HG02852 (cell line): Measurements from ENCODE around the gene CYP2F1.
"Not testable (repeated sequence)": the region's sequence is repeated elsewhere in the genome, so short reads cannot be mapped to it uniquely, and the experiment has no call there.

Experiments used
- ATAC-seq: cut with Tn5 transposase; IDR thresholded peaks from one replicate; pipeline ENCODE4 v1.9.1; 2021; ENCODE audit warnings: mild to moderate bottlenecking, moderate library complexity; ENCODE audit not compliant: unreplicated experiment

The CYP2F1 gene, protein sequence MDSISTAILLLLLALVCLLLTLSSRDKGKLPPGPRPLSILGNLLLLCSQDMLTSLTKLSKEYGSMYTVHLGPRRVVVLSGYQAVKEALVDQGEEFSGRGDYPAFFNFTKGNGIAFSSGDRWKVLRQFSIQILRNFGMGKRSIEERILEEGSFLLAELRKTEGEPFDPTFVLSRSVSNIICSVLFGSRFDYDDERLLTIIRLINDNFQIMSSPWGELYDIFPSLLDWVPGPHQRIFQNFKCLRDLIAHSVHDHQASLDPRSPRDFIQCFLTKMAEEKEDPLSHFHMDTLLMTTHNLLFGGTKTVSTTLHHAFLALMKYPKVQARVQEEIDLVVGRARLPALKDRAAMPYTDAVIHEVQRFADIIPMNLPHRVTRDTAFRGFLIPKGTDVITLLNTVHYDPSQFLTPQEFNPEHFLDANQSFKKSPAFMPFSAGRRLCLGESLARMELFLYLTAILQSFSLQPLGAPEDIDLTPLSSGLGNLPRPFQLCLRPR

DNA sequence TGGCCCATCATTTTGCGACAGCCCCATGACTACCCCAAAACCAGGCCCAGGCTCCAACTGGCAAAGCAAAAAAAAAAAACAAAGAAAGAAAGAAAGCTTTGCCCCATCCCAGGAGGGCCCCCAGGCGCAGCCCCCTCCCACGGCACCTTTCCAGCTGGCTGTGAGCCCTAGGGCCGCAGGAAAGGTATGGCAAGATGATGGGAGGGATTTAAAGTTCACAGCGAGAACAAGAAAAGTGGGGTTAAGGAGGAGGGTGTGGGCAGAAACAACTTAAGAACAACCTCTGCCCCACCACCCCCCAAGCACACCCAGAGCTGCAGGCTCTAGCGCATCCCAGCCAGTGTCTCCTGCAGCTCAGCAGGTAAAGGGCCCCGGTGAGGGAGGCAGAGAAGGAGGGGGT, at the start of gene CYP2F1:
CYP2F1 (plus strand) TSS at position 301 of the 400 bp plus-strand sequence. CDS start 1,757 bp downstream, outside the sequence.
- no peak for ATAC-seq

DNA sequence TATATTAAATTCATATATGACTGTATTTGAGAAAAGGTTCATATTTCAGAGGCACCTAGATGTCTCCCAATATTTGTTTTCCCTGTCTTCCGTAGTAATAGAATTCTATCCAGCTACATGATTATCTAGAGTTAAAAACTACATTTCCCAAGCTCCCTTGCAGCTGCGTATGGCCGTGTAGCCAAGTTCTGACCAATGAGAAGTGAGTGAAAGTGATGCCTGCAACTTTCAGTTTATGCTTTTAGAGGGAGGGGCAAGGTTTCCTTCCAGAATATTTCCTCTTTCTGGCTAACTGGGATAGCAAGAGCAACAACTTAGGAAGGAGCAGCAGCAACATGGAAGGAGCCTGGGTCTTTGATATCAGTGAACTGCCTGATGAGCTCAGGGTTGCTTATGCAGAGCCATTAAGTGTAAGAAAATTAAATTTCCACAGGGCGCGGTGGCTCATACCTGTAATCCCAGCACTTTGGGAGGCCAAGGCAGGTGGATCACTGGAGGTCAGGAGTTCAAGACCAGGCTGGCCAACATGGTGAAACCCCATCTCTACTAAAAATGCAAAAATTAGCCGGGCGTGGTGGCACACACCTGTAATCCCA, 49.2 kb upstream of the CYP2F1 start:
- ATAC-seq, result no peak

DNA sequence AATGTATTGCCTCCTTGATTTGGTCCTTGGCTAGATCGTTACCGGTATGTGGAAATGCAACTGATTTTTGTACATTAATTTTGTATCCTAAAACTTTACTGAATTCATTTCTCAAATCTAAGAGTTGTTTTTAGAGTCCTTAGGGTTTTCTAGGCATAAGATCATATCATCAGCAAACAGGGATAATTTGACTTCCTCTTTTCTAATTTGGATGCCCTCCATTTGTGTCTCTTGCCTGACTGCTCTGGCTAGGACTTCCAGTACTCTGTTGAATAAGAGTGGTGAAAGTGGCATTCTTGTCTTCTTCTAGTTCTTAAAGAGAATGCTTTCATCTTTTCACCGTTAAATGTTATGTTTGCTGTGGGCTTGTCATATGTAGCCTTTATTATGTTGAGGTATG, 37.9 kb upstream of the CYP2F1 start:
- no peak for ATAC-seq

DNA sequence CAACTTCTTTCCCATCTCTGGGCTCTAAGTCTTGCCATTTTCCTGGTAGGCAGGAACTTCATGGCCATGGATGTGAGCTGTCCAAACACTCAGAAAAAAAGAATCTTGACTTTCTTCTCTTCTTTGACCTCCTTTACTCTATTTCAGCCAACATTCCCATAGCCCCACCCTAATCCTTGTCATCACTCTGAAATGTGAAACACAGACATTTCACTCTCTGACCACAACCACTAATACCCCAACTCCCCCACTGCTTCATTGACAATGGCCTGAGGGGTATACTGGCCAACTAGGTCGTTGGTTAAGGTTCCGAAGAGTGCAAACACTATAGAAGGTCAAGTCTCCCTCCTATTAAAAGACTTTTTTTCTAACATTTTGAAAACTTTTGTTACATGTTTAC, 30.7 kb upstream of the CYP2F1 start:
- no peak for ATAC-seq

DNA sequence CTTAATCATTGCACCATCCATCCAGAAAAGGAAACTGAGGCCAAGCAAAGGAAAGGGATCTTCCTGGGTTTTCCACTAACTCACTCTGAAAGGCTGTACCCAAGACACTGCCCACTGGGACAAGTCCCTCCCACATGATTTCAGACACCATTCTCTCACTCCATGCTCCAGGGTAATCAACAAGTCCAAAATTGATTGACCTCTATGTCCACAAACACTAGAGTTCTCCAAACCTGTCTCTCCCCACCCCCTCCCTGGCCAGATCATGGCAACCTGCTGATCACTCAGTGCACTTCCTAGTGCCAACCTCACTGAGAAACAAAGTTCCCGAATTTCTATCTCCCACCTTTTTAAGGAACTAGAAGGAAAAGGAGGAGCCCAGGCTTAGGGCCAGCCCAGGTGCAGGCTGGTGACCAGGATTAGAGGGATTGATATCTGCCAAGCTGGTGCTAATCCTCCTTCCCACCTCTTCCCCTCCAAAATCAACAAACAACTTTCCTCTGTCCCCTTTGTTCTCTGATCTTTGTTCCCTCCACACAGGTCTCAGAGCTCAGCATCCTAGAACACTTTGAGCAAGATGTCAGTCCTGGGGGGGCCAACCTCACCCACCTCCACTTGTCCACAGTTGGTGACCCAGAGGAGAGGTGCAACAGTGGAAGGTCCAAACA, 28.4 kb upstream of the CYP2F1 start:
- ATAC-seq, result no peak

DNA sequence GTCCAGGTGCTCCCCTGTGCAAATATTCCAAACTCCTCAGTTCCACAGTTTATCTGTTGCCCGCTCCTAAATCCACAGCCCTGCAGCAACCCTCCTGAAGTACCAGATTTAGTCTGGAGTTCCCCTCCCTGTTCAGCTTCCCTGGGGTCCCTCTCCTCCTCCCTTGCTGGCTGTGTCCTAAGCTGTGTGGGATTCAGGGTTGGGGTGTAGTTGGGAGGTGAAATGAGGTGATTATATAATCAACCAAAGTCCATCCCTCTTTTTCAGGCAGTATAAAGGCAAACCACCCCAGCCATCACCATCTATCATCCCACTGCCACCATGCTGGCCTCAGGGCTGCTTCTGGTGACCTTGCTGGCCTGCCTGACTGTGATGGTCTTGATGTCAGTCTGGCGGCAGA, 26.1 kb upstream of the CYP2F1 start, which contains the start of gene CYP2A13:
CYP2A13 (plus strand) TSS at position 301 of the 400 bp plus-strand sequence; CDS start at position 322, 21 bp downstream.
- no peak for ATAC-seq

DNA sequence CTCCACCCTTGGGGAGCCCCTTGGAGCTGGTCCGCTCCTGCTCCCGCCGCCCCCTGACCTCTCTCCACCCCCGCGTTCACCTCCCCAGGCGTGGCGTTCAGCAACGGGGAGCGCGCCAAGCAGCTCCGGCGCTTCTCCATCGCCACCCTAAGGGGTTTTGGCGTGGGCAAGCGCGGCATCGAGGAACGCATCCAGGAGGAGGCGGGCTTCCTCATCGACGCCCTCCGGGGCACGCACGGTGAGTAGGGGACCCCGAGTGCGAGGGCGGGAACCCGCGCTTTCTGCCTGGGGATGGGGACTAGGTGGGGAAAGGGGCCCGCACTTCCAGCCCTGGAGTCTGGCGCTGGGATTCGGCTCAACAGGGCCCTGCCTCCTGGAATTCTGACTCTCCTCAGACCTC, 24.3 kb upstream of the CYP2F1 start:
- no peak for ATAC-seq

DNA sequence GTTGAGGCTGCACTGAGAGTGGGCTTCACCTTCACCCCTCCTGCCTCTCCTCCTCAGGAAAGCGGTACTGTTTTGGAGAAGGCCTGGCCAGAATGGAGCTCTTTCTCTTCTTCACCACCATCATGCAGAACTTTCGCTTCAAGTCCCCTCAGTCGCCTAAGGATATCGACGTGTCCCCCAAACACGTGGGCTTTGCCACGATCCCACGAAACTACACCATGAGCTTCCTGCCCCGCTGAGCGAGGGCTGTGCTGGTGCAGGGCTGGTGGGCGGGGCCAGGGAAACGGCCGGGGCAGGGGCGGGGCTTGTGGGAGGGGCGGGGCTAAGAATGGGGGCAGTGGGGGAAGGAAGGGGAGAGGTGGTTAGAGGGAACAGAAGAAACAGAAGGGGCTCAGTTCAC, 18.5 kb upstream of the CYP2F1 start:
- no peak for ATAC-seq

DNA sequence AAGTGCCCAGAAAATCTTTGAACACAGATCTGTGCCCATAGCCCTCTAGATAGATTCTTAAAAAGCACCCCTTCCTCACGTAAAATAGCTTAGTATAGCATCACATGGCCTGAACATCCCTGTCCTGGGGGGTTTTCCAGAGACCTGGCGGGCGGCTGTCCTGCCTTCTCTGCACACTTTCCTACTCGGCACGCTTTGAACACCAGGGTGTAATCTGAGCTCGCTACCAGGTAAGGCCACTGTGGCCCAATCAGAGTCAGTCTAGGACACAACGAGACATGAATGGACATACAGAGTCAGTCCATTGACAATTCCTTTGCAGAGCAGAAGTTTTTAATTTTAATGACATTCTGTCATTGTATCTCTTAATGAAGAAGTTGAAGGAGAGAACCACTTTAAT, 17.9 kb upstream of the CYP2F1 start:
- no peak for ATAC-seq

DNA sequence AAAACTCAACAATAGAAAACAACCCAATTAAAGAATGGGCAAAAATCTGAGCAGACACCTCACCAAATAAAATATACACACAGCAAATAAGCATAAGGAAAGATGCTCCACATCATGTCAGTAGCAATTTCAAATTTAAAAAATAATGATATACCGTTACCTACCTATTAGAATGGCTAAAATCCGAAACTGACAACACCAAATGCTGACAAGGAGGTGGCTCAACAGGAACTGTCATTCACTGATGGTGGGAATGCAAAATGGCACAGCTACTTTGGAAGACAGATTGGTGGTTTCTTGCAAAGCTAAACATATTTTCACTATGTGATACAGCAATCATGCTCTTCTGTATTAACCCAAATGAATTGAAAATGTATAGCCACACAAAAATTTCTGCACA, 16.9 kb upstream of the CYP2F1 start:
- no peak for ATAC-seq

DNA sequence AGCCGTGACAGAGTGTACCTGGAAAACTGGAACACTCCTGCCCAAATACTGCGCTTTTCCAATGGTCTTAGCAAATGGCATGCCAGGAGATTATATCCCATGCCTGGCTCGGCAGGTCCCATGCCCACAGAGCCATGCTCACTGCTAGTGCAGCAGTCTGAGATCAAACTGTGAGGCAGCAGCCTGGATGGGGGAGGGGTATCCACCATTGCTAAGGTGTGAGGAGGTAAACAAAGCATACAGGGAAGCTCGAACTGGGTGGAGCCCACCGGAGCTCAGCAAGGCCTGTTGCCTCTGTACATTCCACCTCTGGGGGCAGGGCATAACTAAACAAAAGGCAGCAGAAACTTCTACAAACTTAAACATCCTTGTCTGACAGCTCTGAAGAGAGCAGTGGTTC, 15.5 kb upstream of the CYP2F1 start:
- ATAC-seq, result no peak

DNA sequence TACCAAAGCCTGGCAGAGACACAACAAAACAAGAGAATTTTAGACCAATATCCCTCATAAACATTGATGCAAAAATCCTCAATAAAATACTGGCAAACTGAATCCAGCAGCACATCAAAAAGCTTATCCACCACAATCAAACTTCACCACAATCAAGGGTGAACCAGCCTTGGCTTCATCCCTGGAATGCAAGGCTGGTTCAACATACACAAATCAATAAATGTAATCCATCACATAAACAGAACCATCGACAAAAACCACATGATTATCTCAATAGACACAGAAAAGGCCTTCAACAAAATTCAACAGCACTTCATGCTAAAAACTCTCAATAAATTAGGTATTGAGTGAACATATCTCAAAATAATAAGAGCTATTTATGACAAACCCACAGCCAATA, 12.0 kb upstream of the CYP2F1 start:
- not testable (repeated sequence) for ATAC-seq

DNA sequence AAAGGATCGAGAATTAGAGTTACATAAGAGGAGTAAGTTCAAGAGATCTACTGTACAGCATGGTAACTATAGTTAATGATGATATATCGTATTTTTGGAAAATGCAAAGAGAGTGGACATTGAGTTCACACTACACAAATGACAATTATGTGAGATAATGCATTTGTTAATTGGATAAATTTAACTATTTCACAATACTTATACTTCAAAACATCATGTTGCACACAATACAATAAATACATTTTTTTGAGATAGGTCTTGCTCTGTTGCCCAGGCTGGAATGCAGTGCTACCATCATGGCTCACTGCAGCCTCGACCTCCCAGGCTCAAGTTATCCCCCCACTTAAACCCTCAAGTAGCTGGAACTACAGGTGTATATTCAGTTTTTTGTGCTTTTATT, 8.1 kb upstream of the CYP2F1 start:
- ATAC-seq, result no peak

DNA sequence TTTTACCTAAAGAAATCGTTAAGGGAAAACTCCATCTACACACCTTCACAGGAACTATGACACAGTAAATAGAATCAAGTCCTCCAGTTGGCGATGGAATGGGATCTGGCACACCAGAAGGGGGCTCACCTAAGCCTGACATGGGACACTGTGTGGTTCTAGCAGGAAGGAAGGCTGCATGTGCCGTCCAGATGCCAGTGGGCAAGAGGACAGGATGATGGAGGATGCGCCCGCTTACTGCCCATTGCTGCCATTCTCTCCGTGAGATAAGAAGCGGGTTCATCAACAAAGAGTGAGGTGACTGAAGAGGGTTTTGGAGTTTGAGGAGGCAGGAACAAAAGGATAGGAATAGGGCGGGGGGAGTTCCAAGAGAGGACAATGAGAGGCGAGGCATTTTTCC, 2.9 kb upstream of the CYP2F1 start:
- ATAC-seq, result no peak

DNA sequence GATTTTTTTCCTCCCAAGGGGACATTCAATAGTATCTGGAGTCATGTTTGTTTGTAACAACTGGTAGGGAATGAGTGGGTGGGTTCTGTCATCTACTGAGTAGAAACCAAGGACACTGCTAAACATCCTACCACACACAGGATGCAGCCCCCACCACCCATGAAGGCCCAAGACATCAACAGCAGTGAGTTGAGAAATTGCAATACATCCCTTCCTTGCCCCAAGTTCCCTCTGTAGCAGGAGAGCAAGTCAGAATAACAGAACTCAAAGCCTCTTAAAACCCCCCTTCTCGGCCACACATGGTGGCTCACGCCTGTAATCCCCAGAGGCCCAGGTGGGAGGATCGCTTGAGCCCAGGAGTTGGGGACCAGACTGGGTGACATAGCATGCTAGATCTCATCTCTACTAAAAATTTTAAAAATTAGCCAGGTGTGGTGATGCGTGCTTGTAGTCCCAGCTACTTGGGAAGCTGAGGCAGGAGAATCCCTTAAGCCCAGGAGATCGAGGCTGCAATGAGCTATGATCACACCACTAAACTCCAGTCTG, 2.4 kb upstream of the CYP2F1 start:
- no peak for ATAC-seq

DNA sequence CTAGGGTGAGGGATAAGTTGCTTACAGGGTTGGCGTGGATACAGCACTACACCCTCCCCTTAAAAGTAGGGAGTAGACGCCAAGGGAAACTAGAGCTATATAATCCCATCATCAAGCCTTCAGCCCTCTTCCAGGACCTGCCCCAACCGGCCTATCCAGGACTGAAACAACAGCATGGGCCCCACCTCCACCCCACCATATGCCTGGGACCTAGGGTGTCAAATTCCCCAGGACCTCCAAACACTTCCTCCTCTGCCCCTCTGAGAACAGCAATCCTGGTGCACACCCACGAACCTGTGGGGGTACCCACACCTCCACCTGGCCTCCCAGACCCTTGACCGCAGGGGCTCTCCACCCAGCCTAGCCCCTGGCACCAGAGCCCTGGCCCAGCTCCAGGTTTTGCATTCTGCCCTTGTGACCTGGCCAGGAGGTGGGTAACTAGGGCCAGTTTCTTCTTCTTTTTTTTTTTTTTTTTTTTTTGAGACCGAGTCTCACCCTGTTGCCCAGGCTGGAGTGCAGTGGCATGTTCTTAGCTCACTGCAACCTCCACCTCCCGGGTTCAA, 1.4 kb upstream of the CYP2F1 start:
- no peak for ATAC-seq

DNA sequence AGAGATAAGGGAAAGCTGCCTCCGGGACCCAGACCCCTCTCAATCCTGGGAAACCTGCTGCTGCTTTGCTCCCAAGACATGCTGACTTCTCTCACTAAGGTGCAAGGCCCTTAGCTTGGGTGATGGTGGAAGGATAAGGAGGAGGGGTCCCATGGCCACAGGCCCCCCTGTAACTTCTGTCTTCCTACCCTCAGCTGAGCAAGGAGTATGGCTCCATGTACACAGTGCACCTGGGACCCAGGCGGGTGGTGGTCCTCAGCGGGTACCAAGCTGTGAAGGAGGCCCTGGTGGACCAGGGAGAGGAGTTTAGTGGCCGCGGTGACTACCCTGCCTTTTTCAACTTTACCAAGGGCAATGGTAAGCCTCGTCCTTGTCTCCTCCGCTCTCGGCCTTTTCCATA, 2.0 kb downstream of the CYP2F1 start:
- no peak for ATAC-seq

DNA sequence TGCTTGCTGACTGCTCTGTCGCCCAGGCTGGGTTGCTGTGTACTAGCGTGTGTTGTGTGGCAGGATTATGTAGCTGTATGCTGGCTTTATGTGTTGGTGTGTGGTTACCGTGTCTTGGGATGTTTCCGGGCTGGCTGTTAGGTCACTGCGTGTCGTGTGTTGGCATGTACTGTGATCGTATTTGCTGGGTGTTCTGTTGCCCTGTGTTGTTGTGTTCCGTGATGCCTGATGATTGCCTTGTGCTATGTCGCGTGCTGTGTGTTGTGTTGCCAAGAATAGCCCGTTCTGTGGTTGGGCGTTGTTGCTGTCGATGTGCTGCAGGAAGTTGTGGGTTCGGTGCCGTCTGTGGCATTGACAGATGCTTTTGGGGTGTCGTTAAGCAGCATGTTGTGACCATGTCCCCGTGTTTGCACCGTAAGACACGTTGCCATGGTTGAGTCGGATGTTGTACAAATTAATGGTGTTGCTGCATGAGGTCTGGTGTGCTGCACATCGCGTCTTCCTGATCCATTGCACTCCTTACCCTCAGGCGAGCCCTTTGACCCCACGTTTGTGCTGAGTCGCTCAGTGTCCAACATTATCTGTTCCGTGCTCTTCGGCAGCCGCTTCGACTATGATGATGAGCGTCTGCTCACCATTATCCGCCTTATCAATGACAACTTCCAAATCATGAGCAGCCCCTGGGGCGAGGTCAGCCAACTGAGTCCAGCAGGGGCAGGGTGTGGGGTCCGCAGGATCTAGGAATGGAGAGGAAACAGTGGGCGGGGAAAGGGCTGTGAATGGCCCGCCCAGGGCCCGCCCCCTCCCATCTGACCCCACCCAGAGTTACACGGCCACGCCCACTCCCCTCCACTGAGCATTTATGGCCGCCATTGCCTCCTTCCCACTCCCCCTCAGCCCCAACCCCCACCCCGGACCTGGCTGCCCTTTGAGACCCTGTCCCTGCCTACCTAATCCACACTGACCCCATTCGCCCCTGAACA, 7.0 kb downstream of the CYP2F1 start:
- not testable (repeated sequence) for ATAC-seq

DNA sequence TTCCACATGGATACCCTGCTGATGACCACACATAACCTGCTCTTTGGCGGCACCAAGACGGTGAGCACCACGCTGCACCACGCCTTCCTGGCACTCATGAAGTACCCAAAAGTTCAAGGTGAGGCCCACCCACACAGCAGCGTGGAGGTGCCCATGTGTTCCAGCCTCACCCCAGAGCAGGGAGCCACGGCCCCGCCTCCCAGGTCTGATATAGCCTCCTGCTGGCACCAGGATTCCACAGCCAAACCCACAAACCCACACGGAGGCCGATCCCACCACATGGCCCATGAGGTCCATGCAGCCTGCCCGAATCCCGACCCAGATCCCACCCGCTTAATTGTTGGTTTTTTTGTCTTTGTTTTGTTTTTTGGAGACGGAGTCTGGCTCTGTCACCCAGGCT, 8.6 kb downstream of the CYP2F1 start:
- ATAC-seq, result not testable (repeated sequence)

DNA sequence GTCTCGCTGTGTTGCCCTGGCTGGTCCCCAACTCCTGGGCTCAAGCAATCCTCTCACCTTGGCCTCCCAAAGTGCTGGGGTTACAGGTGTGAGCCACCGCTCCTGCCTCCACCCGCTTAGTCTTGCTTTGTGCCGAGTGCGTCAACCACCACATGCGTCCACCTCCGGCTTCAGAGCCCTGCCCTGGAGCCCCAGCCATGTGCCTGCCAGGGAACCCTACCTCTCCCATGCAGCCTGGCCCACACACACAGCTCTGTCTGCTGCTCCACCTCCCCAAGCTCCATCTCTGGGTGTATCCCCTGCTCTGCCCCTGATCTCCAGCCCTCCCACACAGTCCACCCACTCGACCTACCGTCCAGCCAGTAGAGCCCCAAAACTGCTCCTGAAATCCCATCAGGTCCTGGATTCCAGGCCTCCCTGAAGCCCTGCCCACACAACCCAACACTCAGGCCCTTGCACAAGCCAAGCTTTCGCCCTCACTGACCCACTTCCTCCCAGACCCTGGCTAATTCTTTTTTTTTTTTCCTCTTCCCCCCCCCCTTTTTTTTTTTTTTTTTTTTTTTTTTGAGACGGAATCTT, 9.6 kb downstream of the CYP2F1 start:
- ATAC-seq, result no peak
